Colonic mucosa (tissue), 4 donors: Measurements from ENCODE around the gene MXRA7. TPM values are rescaled to one million over a fixed set of nuclear protein-coding genes. Genes with fewer than 3 reads are reported as not detected.

Source experiments
- DNase-seq: peaks from one replicate; pipeline ENCODE4 v3.0.0-alpha.2; 2020
- H3K27ac ChIP-seq: fragments of 200-600 bp; one replicate; pipeline ENCODE4 v1.8.0; 2021
- H3K27me3 ChIP-seq: fragments of 200-600 bp; one replicate; pipeline ENCODE4 v1.8.0; 2021
- H3K36me3 ChIP-seq: fragments of 200-600 bp; one replicate; pipeline ENCODE4 v1.8.0; 2021
- H3K4me1 ChIP-seq: fragments of 200-600 bp; one replicate; pipeline ENCODE4 v1.8.0; 2021; ENCODE audit warnings: mild to moderate bottlenecking
- H3K4me3 ChIP-seq: fragments of 200-600 bp; one replicate; pipeline ENCODE4 v1.8.0; 2021
- H3K9ac ChIP-seq, 2 donors: one replicate each; pipeline ENCODE4 v1.7.0; 2013; ENCODE audit warnings: control low read depth in 2 of 2, low read depth in 2 of 2, low read length in 2 of 2
- H3K9me3 ChIP-seq: fragments of 200-600 bp; one replicate; pipeline ENCODE4 v1.8.0; 2021
- intact Hi-C: fragments of 100-400 bp; cut with DNase I; formaldehyde crosslinking; loops from one replicate; pipeline ENCODE4 v1.14.1; 2022
- total RNA-seq, 2 donors: library from RNA; stranded (reverse); fragmentation: NEBNext Ultra II Directional in 1 of 2; extraction: Animal tissue kit (Norgen Biotek cat#: 25700) in 1 of 2; gene quantifications; one replicate each; pipeline ENCODE4 v1.2.1, GENCODE V29; 2021
- TF ChIP-seq, protein P1 (sequence below): fragments of 200-600 bp; IDR thresholded peaks from one replicate; pipeline ENCODE4 v1.8.0; 2022; ENCODE audit warnings: antibody characterized with exemption, mild to moderate bottlenecking
- donor health status: healthy.
- donor health status: DM: no; HTN: no; CAD: no.
- donor health status: DM: no; HTN: no; CAD: no.

The MXRA7 gene
- total RNA-seq, 2 donors from 2014 or later, result 20.3 to 39.3 TPM

DNA sequence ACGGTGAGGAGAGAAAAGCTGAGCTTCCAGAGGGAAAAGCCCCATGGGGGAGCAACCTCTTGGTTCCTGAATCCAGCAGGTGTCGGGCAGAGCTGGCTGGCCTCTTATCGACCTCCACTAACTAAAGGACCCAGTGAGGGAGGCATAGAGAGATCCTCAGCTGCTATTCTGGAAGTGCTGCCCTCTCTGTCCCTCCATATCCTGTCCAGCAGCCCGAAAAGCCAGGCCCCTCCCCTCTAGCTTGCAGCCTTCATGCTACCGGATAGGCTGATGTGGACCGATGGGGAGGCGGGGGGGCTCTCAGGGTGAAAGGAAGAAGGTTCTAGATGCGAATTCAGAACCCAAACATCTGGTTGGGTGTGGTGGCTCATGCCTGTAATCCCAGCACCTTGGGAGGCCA is 24.9 kb downstream of the MXRA7 start:
- H3K9ac ChIP-seq, result no peak overlapping the region

DNA sequence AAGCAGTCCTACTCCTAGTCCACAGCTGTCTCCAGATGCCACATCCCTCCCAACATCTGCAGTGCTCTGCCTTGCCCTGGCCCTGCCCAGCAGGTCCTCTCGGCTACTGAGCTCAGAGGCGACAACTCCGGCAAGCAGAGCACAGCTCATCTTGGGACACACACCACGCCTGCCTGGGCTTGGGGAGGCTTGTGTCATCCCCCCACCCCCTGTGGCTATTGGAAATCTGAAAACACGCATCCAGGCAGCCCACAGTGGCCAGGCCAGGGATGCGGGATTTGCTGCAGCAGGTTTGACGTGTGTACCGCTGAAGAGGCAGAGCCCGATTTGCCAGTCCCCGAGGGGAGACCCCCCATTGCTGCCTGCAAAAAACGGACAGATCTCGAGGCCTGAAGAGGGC is 25.4 kb downstream of the MXRA7 start:
- Histone ChIP-seq H3K27me3 (no peaks in the 10 kb centered on the region), H3K4me3 (no peak overlapping the region), H3K36me3 (no peaks in the 10 kb centered on the region), H3K9ac (no peak overlapping the region), H3K4me1 (peaks cover 3% of the 10 kb centered on the region), H3K9me3 (no peaks in the 10 kb centered on the region), H3K27ac (no peak overlapping the region)
- no peak for DNase-seq
- intact Hi-C loops, result loop anchor here (10.0 kb wide), 2 partner anchors 131 to 161 kb away; no protein-coding TSS in a partner anchor
- TF ChIP-seq, protein P1, sequence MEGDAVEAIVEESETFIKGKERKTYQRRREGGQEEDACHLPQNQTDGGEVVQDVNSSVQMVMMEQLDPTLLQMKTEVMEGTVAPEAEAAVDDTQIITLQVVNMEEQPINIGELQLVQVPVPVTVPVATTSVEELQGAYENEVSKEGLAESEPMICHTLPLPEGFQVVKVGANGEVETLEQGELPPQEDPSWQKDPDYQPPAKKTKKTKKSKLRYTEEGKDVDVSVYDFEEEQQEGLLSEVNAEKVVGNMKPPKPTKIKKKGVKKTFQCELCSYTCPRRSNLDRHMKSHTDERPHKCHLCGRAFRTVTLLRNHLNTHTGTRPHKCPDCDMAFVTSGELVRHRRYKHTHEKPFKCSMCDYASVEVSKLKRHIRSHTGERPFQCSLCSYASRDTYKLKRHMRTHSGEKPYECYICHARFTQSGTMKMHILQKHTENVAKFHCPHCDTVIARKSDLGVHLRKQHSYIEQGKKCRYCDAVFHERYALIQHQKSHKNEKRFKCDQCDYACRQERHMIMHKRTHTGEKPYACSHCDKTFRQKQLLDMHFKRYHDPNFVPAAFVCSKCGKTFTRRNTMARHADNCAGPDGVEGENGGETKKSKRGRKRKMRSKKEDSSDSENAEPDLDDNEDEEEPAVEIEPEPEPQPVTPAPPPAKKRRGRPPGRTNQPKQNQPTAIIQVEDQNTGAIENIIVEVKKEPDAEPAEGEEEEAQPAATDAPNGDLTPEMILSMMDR, result no peak

More for the DNA sequence above, 24.9 kb downstream of the MXRA7 start:
- Histone ChIP-seq H3K27ac (no peak overlapping the region), H3K9me3 (no peaks in the 10 kb centered on the region), H3K36me3 (no peaks in the 10 kb centered on the region), H3K4me3 (no peak overlapping the region), H3K4me1 (peaks cover 3% of the 10 kb centered on the region), H3K27me3 (no peaks in the 10 kb centered on the region)
- TF ChIP-seq, protein P1, result no peak
- no peak for DNase-seq
- intact Hi-C loops, result loop anchor here (10.0 kb wide), 2 partner anchors 131 to 161 kb away; no protein-coding TSS in a partner anchor

DNA sequence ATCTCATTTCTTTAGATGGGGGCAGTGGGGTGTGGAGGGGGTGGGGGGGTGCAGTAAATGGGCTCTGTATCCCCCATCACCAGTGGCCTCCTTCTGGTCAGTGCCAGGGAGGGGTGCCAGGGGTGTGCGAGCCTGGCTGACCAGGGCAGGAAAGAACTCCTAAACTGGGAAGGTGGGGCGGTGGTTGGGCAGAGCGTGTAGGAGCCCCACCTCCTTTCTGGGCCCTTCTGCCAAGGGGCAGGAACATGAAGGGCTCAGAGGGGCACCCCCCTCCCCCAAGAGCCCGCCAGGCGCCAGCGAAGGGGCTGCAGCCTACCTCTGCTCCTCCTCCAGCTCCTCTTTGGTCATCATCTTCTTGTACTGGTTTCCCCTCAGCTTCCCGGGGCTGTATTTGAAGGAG is 26.0 kb downstream of the MXRA7 start:
- no peak overlapping the region for H3K9ac ChIP-seq
- no peaks in the 10 kb centered on the region for H3K9me3 ChIP-seq
- peaks cover 3% of the 10 kb centered on the region for H3K4me1 ChIP-seq
- no peaks in the 10 kb centered on the region for H3K27me3 ChIP-seq
- H3K27ac ChIP-seq, result no peak overlapping the region
- intact Hi-C loops, result loop anchor here (5.0 to 10.0 kb wide), 3 partner anchors 57 to 160 kb away; no protein-coding TSS in a partner anchor
- H3K4me3 ChIP-seq, result no peak overlapping the region
- DNase-seq, result no peak
- H3K36me3 ChIP-seq, result no peaks in the 10 kb centered on the region
- TF ChIP-seq, protein P1, result no peak

DNA sequence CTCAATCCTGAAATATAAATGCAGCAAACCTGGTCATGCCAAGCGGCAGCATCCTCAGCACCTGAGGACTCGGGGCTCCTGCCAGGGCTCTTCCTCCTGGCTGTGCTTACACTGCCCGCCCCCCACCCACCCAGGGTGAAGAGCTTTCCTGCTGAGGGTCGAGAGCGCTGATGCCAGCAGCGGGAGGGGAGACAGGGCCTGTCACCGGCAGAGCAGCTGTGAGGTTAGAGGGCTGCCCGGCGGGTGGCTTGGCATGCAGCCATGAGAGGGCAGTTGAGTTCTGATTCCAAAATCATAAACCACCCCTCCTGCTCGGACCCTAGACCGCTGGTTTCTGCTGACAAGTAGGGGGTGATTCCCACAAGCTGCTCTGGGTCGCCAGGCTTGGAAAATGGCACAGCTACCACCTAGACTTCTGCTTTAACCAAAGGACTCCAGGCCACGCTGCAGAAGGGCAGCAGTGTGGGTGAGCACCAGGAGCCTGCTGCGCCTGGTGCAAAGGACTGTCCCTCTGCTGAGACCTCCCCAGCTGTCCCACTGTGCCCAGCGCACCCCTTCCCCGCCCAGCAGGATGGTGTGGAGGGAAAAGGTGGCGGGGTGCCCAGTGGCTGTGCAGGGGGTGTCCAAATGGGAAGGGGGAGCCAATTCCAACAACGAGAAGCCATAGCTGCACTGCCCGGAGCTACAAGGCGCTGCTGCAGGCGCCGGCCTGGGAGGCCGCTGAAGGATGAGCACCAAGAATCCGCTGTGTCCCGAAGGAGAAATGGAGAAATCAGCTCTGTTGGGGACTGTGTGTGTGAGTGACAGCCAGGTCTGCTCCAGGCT is 26.6 kb downstream of the MXRA7 start:
- peaks cover 3% of the 10 kb centered on the region for H3K4me1 ChIP-seq
- H3K4me3 ChIP-seq, result no peak overlapping the region
- no peak overlapping the region for H3K27ac ChIP-seq
- H3K27me3 ChIP-seq, result no peaks in the 10 kb centered on the region
- H3K9ac ChIP-seq, result no peak overlapping the region
- DNase-seq, result no peak
- TF ChIP-seq, protein P1, result no peak
- no peaks in the 10 kb centered on the region for H3K9me3 ChIP-seq
- intact Hi-C loops, result loop anchor here (5.0 to 10.0 kb wide), 3 partner anchors 57 to 159 kb away; no protein-coding TSS in a partner anchor
- no peaks in the 10 kb centered on the region for H3K36me3 ChIP-seq

DNA sequence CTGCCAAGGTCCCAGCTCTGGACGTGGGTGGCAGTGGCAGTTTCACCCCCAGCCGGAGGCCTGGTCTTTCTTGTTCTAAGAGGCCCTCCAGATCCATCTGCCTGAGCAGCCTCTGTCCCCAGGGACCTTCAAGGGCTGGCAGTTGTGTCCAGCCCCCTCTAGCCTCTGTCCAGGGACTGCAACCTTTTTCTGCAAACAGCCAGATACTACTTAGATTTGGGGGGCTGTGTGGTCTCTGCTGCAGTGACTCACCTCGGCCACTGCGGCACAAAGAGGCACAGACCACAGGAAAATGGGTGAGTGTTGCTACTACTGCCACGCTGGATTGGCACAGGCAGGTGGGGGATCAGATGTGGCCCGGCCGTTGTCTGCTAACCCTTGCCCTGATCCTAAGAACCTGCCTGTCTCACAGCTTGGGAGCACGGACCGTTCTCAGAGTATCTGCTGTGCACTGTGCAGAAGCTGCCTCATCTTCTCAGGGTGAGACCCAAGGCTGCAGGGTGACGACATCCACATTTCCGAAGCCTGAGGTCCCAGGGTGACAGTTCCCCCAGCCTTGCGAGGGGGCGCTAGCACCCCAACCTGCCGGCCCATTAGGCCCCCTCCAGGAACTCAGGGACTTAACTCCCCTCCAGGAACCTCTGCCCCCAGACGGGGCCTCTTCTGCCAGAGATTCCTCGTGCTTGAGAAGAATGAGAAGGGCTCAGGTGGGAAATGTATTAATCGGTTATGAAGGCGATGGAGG is 27.6 kb downstream of the MXRA7 start:
- H3K9ac ChIP-seq, result no peak overlapping the region
- no peaks in the 10 kb centered on the region for H3K9me3 ChIP-seq
- no peak overlapping the region for H3K27ac ChIP-seq
- peaks cover 3% of the 10 kb centered on the region for H3K4me1 ChIP-seq
- no peaks in the 10 kb centered on the region for H3K27me3 ChIP-seq
- no peak for DNase-seq
- intact Hi-C loops, result loop anchor here (5.0 to 10.0 kb wide), 3 partner anchors 56 to 158 kb away; no protein-coding TSS in a partner anchor
- H3K36me3 ChIP-seq, result no peaks in the 10 kb centered on the region
- TF ChIP-seq, protein P1, result no peak
- no peak overlapping the region for H3K4me3 ChIP-seq
